Measurements from ENCODE around the gene GAS2L3.
"Not testable (repeated sequence)": the region's sequence is repeated elsewhere in the genome, so short reads cannot be mapped to it uniquely, and the experiment has no call there.

GAS2L3 gene

DNA sequence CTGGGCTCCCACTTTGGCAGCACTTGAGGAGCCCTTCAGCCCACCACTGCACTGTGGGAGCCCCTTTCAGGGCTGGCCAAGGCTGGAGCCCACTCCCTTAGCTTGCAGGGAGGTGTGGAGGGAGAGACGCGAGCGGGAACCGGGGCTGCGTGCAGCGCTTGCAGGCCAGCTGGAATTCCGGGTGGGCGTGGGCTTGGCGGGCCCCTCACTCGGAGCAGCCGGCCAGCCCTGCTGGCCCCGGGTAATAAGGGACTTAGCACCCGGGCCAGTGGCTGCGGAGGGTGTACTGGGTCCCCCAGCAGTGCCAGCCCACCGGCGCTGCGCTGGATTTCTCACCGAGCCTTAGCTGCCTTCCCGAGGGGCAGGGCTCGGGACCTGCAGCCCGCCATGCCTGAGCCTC is 14.2 kb upstream of the GAS2L3 start:
- not testable (repeated sequence) for H3K27me3 Mint-ChIP-seq

DNA sequence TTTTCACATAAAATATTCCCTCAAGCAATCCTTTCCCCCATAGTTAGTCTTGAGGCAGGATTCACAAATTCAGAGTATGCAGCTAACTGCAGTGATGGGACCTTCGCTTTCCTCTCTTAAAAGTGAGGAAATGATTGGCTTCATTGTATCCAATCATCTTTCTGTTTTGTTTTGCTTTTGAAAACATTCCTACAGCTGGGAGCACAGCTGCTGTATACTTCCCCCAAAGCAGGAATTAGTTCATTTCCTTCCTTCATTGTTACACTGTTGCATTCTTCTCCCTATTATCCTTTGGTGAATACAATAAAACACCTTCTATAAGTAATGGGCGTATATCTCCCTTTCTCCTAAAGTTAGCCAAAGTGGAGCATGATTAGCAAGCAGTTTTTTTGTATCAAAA is 9.4 kb upstream of the GAS2L3 start:
- H3K4me1 Mint-ChIP-seq (ENCODE audit: low read depth): peaks cover 50% of the 10 kb centered on the region
- H3K27me3 Mint-ChIP-seq: peaks cover 3% of the 10 kb centered on the region
- H3K27ac Mint-ChIP-seq: no peak overlapping the region
- no peaks in the 10 kb centered on the region for H3K36me3 Mint-ChIP-seq (ENCODE audit: low read depth)
- no peak overlapping the region for H3K4me3 Mint-ChIP-seq
- no peaks in the 10 kb centered on the region for H3K9me3 Mint-ChIP-seq
- intact Hi-C loops (cut with micrococcal nuclease): no loop called here

More for the DNA sequence above, 14.2 kb upstream of the GAS2L3 start:
- H3K4me3 Mint-ChIP-seq; intact Hi-C loops (cut with micrococcal nuclease); H3K4me1 Mint-ChIP-seq (ENCODE audit: low read depth); H3K27ac Mint-ChIP-seq; H3K36me3 Mint-ChIP-seq (ENCODE audit: low read depth); H3K9me3 Mint-ChIP-seq: not testable (repeated sequence)

DNA sequence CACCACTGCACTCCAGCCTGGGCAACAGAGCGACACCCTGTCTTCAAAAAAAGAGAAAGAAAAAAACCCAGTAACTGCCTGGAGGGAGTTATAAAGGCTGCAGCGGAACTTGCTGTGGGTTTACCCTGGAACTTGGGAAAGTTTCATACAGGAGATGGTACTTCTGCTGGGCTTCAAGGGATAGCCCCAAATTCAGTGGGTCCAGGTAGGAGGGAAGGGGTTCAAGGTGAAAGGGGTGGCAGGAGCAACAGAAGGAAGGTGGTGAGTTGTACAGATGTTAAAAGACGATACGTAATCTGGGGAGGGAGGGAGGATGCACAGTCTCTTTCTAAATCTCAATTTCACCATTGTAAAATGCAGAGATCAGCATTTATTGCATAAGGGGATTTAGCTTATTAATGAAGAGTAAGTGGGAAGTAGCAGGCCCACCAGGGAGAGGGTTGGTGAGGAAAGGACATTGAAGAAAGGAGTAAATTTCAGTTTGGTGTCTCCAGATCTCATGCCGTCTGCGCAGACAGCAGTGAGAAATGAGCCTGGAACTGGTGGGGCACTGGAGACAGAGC is 8.5 kb upstream of the GAS2L3 start:
- intact Hi-C loops (cut with micrococcal nuclease): loop anchor here (5.0 kb wide), 1 partner anchor 42 kb away; no protein-coding TSS in a partner anchor
- Mint-ChIP-seq H3K36me3 (ENCODE audit: low read depth) (no peaks in the 10 kb centered on the region), H3K9me3 (no peaks in the 10 kb centered on the region), H3K27ac (peak overlapping the region; percentile 25), H3K27me3 (peaks cover 1% of the 10 kb centered on the region), H3K4me1 (ENCODE audit: low read depth) (peaks cover 50% of the 10 kb centered on the region), H3K4me3 (no peak overlapping the region)

DNA sequence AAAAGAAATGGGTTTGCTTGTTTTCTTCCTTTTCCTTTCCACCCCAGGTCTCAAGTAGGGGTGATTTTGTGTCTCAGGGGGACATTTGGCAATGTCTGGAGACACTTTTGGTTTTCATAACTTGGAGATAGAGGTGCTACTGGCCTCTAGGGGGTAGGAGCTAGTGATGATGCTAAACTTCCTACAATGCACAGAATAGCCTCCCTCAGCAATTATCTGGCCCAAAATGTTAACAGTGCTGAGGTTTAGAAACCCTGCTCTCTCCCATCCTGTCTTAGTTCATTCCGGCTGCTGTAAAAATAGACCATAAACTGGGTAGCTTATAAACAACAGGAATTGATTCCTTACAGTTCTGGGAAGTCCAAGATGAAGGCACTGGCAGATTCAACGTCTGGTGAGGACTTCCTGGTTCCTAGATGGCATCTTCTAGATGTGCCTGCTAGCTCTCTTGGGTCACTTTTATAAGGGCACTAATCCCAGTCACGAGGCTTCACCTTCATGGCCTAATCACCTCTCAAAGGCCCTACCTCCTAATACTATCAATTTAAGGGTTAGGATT is 7.4 kb upstream of the GAS2L3 start:
- Mint-ChIP-seq H3K27ac (no peak overlapping the region), H3K4me3 (no peak overlapping the region), H3K27me3 (no peaks in the 10 kb centered on the region), H3K4me1 (ENCODE audit: low read depth) (peaks cover 54% of the 10 kb centered on the region), H3K9me3 (no peaks in the 10 kb centered on the region), H3K36me3 (ENCODE audit: low read depth) (no peaks in the 10 kb centered on the region)
- intact Hi-C loops (cut with micrococcal nuclease): loop anchor here (5.0 kb wide), 1 partner anchor 41 kb away; no protein-coding TSS in a partner anchor

DNA sequence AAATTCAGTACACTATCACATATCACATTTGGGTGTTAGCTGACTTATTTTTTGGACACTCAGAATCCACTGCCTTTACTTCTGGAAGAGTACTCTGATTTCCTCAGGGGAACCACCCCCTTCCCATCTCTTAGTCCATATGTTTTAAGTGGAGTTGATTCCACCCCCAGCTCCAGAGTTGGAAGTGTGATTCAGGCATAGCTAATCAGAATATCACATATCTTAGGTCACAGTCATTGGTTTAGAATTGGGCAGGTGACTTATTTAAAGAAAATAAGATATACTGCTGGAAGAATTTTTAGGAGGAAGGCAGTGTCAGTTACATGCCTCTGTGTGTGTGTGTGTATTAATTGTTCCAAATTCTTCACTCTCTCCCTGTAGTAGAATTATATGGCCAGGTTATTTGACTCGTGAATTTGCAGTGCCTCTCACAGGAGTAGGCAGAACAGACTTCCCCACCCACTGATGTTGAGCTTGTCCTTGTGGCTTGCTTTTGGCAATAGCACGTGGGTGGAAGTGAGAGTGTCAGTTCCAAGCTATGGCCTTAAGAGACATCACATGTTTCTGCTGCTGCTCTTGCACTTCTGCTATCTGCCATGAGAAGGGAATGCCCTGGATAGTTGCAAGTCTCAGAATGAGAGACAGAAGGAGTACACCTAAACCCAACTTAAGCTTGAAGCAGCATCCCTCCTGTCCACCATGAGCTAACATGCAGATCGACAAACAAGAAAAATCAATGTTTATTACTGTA is 6.4 kb upstream of the GAS2L3 start:
- peak overlapping the region; percentile 84 for H3K27ac Mint-ChIP-seq
- H3K36me3 Mint-ChIP-seq (ENCODE audit: low read depth): no peaks in the 10 kb centered on the region

DNA sequence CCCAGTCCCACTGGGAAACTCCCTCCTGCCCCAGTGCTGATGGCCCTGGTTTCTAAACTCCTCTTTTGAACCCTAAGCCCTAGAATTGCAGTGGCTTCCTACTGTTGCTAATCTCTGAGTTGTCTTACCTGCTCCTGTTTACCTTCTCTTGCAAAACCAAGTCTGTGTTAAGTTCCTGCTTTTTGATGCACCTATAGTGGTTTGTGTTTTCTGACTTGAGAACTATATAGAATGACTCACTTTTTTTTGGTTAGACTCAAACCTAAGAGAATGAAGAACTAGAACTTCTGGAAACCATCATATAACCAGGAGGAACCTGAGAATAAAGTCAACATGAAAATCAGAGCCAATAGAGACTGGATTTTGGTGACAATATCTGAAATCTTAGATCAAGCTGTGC is 5.5 kb upstream of the GAS2L3 start:
- H3K36me3 Mint-ChIP-seq (ENCODE audit: low read depth): no peaks in the 10 kb centered on the region
- intact Hi-C loops (cut with micrococcal nuclease): loop anchor here (5.0 kb wide), 1 partner anchor 39 kb away; no protein-coding TSS in a partner anchor
- H3K27me3 Mint-ChIP-seq: no peaks in the 10 kb centered on the region
- H3K4me1 Mint-ChIP-seq (ENCODE audit: low read depth): peaks cover 69% of the 10 kb centered on the region
- peak overlapping the region; percentile 84 for H3K27ac Mint-ChIP-seq
- H3K9me3 Mint-ChIP-seq: no peaks in the 10 kb centered on the region
- no peak overlapping the region for H3K4me3 Mint-ChIP-seq

More for the DNA sequence above, 6.4 kb upstream of the GAS2L3 start:
- Mint-ChIP-seq H3K9me3 (no peaks in the 10 kb centered on the region), H3K27me3 (no peaks in the 10 kb centered on the region), H3K4me3 (no peak overlapping the region), H3K4me1 (ENCODE audit: low read depth) (peaks cover 64% of the 10 kb centered on the region)
- intact Hi-C loops (cut with micrococcal nuclease): loop anchor here (5.0 kb wide), 1 partner anchor 40 kb away; no protein-coding TSS in a partner anchor

DNA sequence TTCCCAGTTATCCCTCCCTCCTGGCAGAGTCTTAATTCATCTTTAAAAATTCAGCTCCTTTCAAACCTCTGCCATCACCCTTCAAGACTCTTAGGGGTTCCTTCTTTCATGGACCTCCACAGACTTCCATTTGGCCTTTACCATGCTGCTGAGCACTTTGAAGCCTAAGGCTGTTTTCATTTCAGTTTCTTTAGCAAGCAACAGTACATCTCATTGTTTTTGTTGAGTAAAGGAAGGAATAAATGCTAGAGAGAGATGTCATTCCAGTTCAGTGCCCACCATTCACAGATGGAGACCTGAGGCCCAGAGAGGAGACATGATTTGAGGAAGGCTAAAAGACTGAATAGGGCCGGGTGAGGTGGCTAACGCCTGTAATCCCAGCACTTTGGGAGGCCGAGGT is 1.3 kb upstream of the GAS2L3 start:
- Mint-ChIP-seq H3K4me3 (no peak overlapping the region), H3K36me3 (ENCODE audit: low read depth) (peaks cover 12% of the 10 kb centered on the region), H3K4me1 (ENCODE audit: low read depth) (peaks cover 42% of the 10 kb centered on the region), H3K27ac (peak overlapping the region; percentile 23), H3K9me3 (no peaks in the 10 kb centered on the region), H3K27me3 (no peaks in the 10 kb centered on the region)
- intact Hi-C loops (cut with micrococcal nuclease): loop anchor here (5.0 to 10.0 kb wide), 2 partner anchors 305 to 427 kb away; partner anchors contain the start of genes BLTP3B, DEPDC4 and SCYL2

DNA sequence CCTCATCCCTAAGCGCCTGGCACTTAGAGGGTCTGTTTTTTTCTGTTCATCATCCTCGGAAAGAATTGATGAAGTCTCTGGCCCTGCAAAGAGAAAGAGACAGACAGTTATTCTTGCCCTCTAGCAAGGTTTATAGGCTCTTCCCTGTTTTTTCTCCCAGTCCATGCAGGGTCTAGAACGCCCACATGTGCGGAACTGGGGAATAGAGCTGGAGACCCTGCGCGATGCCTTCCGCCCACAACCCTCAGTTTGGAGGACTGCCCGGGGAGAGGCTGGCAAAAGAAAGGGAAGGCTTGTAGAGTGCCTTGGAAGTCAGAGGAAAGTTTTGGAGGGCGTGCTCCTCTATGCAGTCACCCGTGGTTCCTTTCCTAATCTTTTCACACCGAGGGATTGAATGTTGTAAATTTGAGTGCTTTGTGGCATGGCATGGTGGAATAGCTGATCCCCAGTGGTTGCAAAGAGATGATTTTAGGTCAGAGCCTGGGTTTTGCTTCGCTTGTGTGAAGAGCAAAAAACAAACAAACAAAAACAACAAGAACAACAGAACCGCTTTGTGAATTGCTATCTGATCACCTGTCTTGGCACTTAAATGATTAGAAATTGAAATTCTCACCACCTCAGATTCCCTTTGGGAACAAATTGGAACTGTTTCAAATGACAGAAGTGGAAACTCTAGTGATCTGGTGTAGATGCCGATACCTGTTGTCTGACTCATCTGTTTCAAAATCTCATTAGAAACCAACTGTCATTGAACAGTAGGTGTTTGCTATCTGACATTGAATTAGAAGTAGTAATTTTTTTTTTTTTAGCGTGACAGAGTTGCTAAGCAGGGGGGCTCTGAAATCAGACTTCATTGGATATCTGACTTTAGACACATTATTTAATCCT is 947 bp downstream of the GAS2L3 start:
- intact Hi-C loops (cut with micrococcal nuclease): loop anchor here (5.0 to 10.0 kb wide), 2 partner anchors 307 to 430 kb away; partner anchors contain the start of genes BLTP3B, DEPDC4 and SCYL2
- no peaks in the 10 kb centered on the region for H3K27me3 Mint-ChIP-seq
- H3K36me3 Mint-ChIP-seq (ENCODE audit: low read depth): peaks cover 29% of the 10 kb centered on the region
- H3K4me3 Mint-ChIP-seq: peak overlapping the region; percentile 95
- H3K27ac Mint-ChIP-seq: peak overlapping the region; percentile 97
- peaks cover 7% of the 10 kb centered on the region for H3K9me3 Mint-ChIP-seq
- peaks cover 33% of the 10 kb centered on the region for H3K4me1 Mint-ChIP-seq (ENCODE audit: low read depth)

DNA sequence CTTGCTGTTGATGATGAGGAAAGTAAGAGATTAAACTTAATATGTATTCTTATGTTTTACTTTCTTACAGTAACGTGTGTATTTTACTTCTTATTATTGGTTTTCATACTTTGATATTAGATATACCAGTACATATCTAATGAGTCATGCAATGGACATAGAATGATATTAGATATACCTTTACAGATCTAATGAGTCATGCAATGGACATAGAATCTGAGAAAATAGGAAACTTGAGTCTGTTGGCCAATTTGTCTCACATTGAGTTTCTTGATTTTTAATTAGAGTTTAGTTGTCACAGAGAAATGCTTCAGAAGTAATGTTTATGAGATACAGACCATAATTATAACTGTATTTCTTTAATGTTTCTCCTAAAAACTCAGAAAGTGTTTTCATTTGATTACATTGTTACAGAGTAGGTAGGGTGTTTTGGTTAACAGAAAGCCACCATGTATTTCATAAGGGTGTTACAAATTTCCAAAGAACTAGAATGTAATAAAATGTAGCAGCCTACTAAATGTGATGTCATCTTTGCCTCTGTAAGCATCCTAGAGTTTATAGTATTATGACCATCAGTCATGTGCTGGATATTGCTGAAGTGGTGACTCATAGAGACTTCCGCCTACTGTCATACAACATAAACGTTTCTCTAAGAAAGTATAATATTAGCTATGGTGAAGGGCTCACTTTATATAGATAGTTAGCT is 3.0 kb downstream of the GAS2L3 start:
- Mint-ChIP-seq H3K4me1 (ENCODE audit: low read depth) (peaks cover 24% of the 10 kb centered on the region), H3K27me3 (no peaks in the 10 kb centered on the region), H3K9me3 (peaks cover 7% of the 10 kb centered on the region), H3K36me3 (ENCODE audit: low read depth) (peaks cover 34% of the 10 kb centered on the region), H3K27ac (peak overlapping the region; percentile 51), H3K4me3 (no peak overlapping the region)
- intact Hi-C loops (cut with micrococcal nuclease): loop anchor here (10.0 kb wide), 1 partner anchor 432 kb away; the partner anchor contains the start of gene BLTP3B

DNA sequence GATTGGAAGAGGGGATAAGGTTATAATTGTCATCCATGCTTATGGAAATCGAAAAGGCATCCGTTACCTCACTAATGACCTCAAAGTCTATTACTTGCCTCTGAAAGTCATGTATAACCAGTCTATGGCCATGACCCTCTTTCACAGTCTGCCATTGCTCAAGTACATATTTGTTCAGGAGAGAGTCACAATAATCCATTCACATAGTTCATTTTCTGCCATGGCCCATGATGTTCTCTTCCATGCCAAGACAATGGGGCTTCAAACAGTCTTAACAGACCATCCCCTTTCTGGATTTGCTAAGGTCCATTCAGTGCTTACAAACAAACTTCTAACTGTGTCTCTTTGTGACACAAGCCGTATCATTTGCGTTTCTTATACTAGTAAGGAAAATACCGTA is 5.4 kb downstream of the GAS2L3 start:
- intact Hi-C loops (cut with micrococcal nuclease): loop anchor here (10.0 kb wide), 1 partner anchor 434 kb away; the partner anchor contains the start of gene BLTP3B
- H3K27ac Mint-ChIP-seq: peak overlapping the region; percentile 2
- peaks cover 14% of the 10 kb centered on the region for H3K4me1 Mint-ChIP-seq (ENCODE audit: low read depth)
- peaks cover 50% of the 10 kb centered on the region for H3K36me3 Mint-ChIP-seq (ENCODE audit: low read depth)
- H3K4me3 Mint-ChIP-seq: no peak overlapping the region
- no peaks in the 10 kb centered on the region for H3K27me3 Mint-ChIP-seq
- peaks cover 31% of the 10 kb centered on the region for H3K9me3 Mint-ChIP-seq

DNA sequence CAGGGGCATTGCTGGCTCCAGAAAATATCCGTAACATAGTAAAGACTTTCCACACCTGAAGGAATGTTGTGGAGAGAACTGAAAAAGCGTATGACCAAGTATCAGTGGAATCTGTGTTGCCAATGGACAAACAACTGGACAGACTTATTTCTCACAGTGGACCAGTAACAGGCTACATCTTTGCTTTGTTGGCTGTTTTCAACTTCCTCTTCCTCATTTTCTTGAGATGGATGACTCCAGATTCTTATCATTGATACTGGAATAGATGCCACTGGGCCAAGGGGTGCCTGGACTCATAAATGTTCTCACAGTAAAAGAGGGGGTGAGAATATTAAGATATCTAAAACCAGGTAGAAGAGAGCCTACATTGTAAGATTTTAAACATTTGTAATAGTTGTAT is 6.4 kb downstream of the GAS2L3 start:
- peaks cover 52% of the 10 kb centered on the region for H3K36me3 Mint-ChIP-seq (ENCODE audit: low read depth)
- H3K27ac Mint-ChIP-seq: no peak overlapping the region
- H3K4me3 Mint-ChIP-seq: no peak overlapping the region
- H3K9me3 Mint-ChIP-seq: peaks cover 39% of the 10 kb centered on the region
- H3K27me3 Mint-ChIP-seq: no peaks in the 10 kb centered on the region
- peaks cover 21% of the 10 kb centered on the region for H3K4me1 Mint-ChIP-seq (ENCODE audit: low read depth)
- intact Hi-C loops (cut with micrococcal nuclease): loop anchor here (10.0 kb wide), 1 partner anchor 435 kb away; the partner anchor contains the start of gene BLTP3B

DNA sequence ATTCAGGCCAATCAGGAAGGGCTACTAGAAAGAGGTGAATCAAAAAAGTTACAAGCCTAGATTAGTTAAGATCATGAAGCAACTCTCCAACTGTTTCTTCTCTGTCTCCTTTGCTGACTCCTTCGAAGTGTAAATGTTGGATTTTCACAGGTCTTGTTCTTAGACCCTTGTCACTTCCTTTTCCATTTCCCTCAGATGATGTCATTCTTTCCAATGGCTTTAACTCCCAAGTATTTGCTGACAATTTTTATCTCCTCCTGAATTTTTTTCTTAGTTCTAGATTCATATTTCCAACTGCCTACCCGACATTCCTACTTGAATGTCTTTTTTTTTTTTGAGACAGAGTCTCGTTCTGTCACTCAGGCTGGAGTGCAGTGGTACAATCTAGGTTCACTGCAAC is 10.8 kb downstream of the GAS2L3 start:
- intact Hi-C loops (cut with micrococcal nuclease): no loop called here
- peaks cover 17% of the 10 kb centered on the region for H3K4me1 Mint-ChIP-seq (ENCODE audit: low read depth)
- peaks cover 74% of the 10 kb centered on the region for H3K9me3 Mint-ChIP-seq
- no peaks in the 10 kb centered on the region for H3K27me3 Mint-ChIP-seq
- no peak overlapping the region for H3K4me3 Mint-ChIP-seq
- peaks cover 74% of the 10 kb centered on the region for H3K36me3 Mint-ChIP-seq (ENCODE audit: low read depth)
- no peak overlapping the region for H3K27ac Mint-ChIP-seq

DNA sequence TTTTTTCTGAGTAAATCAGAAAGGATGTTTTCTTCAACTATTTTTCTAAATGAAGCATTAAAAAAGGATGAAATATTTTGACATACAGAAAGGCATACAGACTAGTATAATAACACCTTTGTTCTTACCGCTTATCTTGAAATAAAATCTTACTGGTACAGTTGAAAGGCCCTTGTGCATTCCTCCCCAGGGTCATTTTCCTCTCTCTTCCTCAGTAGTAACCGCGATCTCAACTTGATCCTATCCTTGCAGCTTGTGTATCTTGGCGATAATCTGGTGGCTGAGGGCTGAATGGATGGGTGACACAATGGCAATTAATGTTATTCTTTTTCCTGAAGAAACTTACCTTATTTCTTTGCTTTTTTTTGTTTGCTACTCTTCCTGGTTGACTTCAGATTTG is 18.5 kb downstream of the GAS2L3 start:
- peaks cover 37% of the 10 kb centered on the region for H3K9me3 Mint-ChIP-seq
- H3K36me3 Mint-ChIP-seq (ENCODE audit: low read depth): peaks cover 51% of the 10 kb centered on the region
- no peaks in the 10 kb centered on the region for H3K27me3 Mint-ChIP-seq
- intact Hi-C loops (cut with micrococcal nuclease): no loop called here
- no peak overlapping the region for H3K4me3 Mint-ChIP-seq
- no peak overlapping the region for H3K27ac Mint-ChIP-seq
- H3K4me1 Mint-ChIP-seq (ENCODE audit: low read depth): no peaks in the 10 kb centered on the region
